ENCODE data around the gene CLCN5. TPM values are rescaled to one million over a fixed set of nuclear protein-coding genes. Genes with fewer than 3 reads are reported as not detected.

CLCN5 gene
- total and polyA plus RNA-seq, 10 of the 15 experiments (the other 5 are each of a cell fraction or from before 2014, with no cell fraction given): 0.33 to 3.8 (median 2.6) TPM

- ChIA-PET SMC1A (ENCODE audit: uncharacterized antibody, unreplicated experiment) (no interaction called here), POLR2A (no interaction called here), RAD21 (ENCODE audit: unreplicated experiment) (no interaction called here), CTCF (no interaction called here)
- H3K4me1 ChIP-seq (ENCODE audit: control insufficient read depth, insufficient read depth, low read length): no peaks in the 10 kb centered on the region
- WGBS (ENCODE audit: insufficient coverage, insufficient replicate concordance, low lambda C conversion rate, missing lambda C conversion rate): 66% methylated on average over 2 of the region's 2 CpGs
- intact Hi-C loops (cut with micrococcal nuclease; ENCODE audit: unreplicated experiment): no loop called here
- in situ Hi-C loops (cut with MboI): no loop called here
- ATAC-seq (no peak), FAIRE-seq (no peak), DNase-seq (ENCODE audit: low read depth, low spot score) (no peak)
- TF ChIP-seq ASH2L (IDR thresholded peaks at IDR 0.05; ENCODE audit: borderline replicate concordance, low read depth) (no peak), JUNB (IDR thresholded peaks at IDR 0.05) (no peak), BHLHE40 (IDR thresholded peaks at IDR 0.05; ENCODE audit: borderline replicate concordance in 1 of 2, low read depth in 2 of 2, low read length in 1 of 2) (no peak), ZNF274 (IDR thresholded peaks at IDR 0.05; ENCODE audit: insufficient read depth, insufficient read length) (no peak), JUND (IDR thresholded peaks at IDR 0.05; ENCODE audit: low read depth, low read length) (no peak), MXI1 (IDR thresholded peaks at IDR 0.05; ENCODE audit: low read depth, low read length) (no peak), BRCA1 (IDR thresholded peaks at IDR 0.05; ENCODE audit: low read depth, low read length) (no peak), PKNOX1 (IDR thresholded peaks at IDR 0.05) (no peak), CBX5 (IDR thresholded peaks at IDR 0.05; ENCODE audit: low read depth) (no peak), ZZZ3 (IDR thresholded peaks at IDR 0.05; ENCODE audit: control insufficient read depth, insufficient read length, low read depth) (no peak), NR2F1 (conservative IDR thresholded peaks at IDR 0.05) (no peak), TCF12 (IDR thresholded peaks at IDR 0.05; ENCODE audit: low read depth, low read length) (no peak)
- no peaks in the 10 kb centered on the region for H4K20me1 ChIP-seq (ENCODE audit: control insufficient read depth, insufficient read depth)
- H3K27ac ChIP-seq (ENCODE audit: control insufficient read depth, insufficient read depth): no peak overlapping the region
- H3K79me2 ChIP-seq (ENCODE audit: control insufficient read depth, insufficient read depth, low read length): no peaks in the 10 kb centered on the region
- no peak overlapping the region for H3K4me3 ChIP-seq
- no peaks in the 10 kb centered on the region for H3K27me3 ChIP-seq (replicated peaks in 1 of 2; ENCODE audit: control insufficient read depth in 2 of 2, insufficient read depth in 2 of 2, low read length in 1 of 2)
- no peak overlapping the region for H3K9ac ChIP-seq (ENCODE audit: control insufficient read depth, insufficient read depth, low read length)
- H2AFZ ChIP-seq (ENCODE audit: control insufficient read depth, low read depth, low read length): no peak overlapping the region
- no peaks in the 10 kb centered on the region for H3K36me3 ChIP-seq (ENCODE audit: control insufficient read depth in 2 of 2, insufficient read depth in 2 of 2, low read length in 1 of 2)
- H3K4me2 ChIP-seq (ENCODE audit: control insufficient read depth, insufficient read depth): no peak overlapping the region
- no peaks in the 10 kb centered on the region for H3K9me3 ChIP-seq (replicated peaks; ENCODE audit: control insufficient read depth, insufficient read depth, low read length)
- BruUV-seq (replicated peaks): no TSS peak
Measured at GRCh38 chrX:49932791-49933190, 10.4 kb downstream of the CLCN5 start.
